HCT116 (cell line): ENCODE data around the gene GALC. TPM values are rescaled to one million over a fixed set of nuclear protein-coding genes. Genes with fewer than 3 reads are reported as not detected.

Experiments
- ATAC-seq: fragments of 200-7000 bp; cut with Tn5 transposase; 2 replicates; pipeline ENCODE4 v1.9.1; 2020; ENCODE audit warnings: mild to moderate bottlenecking, moderate library complexity
- BruUV-seq: library from RNA; stranded (reverse); fragments of 400-500 nt; replicated peaks from 2 replicates; lab custom pipeline; 2021; lab: Mats Ljungman, UMichigan
- CTCF ChIA-PET: fragments of 300-600 bp; sonication (Branson Sonifier 250); formaldehyde crosslinking; loops from one replicate; lab custom pipeline; 2021; ENCODE audit warnings: antibody characterized with exemption; lab: Charles Lee
- POLR2A ChIA-PET: fragments of 300-600, 350-600 bp; sonication (Branson Sonifier 250); formaldehyde crosslinking; loops from one replicate; lab custom pipeline; 2021; ENCODE audit warnings: antibody characterized with exemption; lab: Charles Lee
- RAD21 ChIA-PET, 2 experiments: fragments of 300-600 bp; sonication (Branson Sonifier 250); formaldehyde crosslinking; loops; one replicate each; lab custom pipeline; 2023; ENCODE audit warnings: low total read pairs in 2 of 2; ENCODE audit not compliant: uncharacterized antibody in 2 of 2, unreplicated experiment in 2 of 2, low non-redundant PET in 1 of 2; lab: Charles Lee
- DNase-seq: peaks from one replicate; pipeline ENCODE4 v3.0.0-alpha.2; 2010; ENCODE audit warnings: low read depth, low spot score
- H2AFZ ChIP-seq: fragments of 200-600 bp; shearing (Covaris generic), sonication (generic); 2 replicates; pipeline ENCODE4 v1.6.1; 2017; ENCODE audit warnings: low read depth, mixed run types, mixed read lengths, antibody characterized with exemption, low read length; ENCODE audit not compliant: poor library complexity, severe bottlenecking
- H3K27ac ChIP-seq: 2 replicates; pipeline ENCODE4 v1.5.1; 2012; ENCODE audit warnings: low read depth, low read length
- H3K27me3 ChIP-seq: fragments of 200-600 bp; sonication (generic); 2 replicates; pipeline ENCODE4 v1.6.1; 2016; ENCODE audit warnings: mixed run types, low read length, mixed read lengths; ENCODE audit not compliant: insufficient read depth
- H3K36me3 ChIP-seq, 2 experiments: fragments of 200-500 bp in 1 of 2; fragments of 200-600 bp in 1 of 2; sonication (Bioruptor generic) in 1 of 2; sonication (generic) in 1 of 2; 2 replicates each; pipeline versions ENCODE4 v1.5.1 to v1.6.1; 2014 to 2016; ENCODE audit warnings: low read length in 2 of 2, inconsistent platforms in 1 of 2, mixed read lengths in 1 of 2, mixed run types in 1 of 2; ENCODE audit not compliant: insufficient read depth in 2 of 2, control insufficient read depth in 1 of 2
- H3K4me1 ChIP-seq, 2 experiments: fragments of 200-600 bp in 1 of 2; sonication (generic) in 1 of 2; 2 replicates each; pipeline versions ENCODE4 v1.5.1 to v1.6.1; 2012 to 2017; ENCODE audit warnings: low read length in 2 of 2, inconsistent platforms in 1 of 2, mild to moderate bottlenecking in 1 of 2, mixed read lengths in 1 of 2, mixed run types in 1 of 2, moderate library complexity in 1 of 2; ENCODE audit not compliant: insufficient read depth in 2 of 2, control insufficient read depth in 1 of 2
- H3K4me2 ChIP-seq: fragments of 200-600 bp; sonication (generic); 2 replicates; pipeline ENCODE4 v1.6.1; 2017; ENCODE audit warnings: mixed run types, low read length, mixed read lengths
- H3K4me3 ChIP-seq, 2 experiments: fragments of 200-600 bp in 1 of 2; sonication (generic) in 1 of 2; replicated peaks in 1 of 2; 2 replicates each; pipeline ENCODE4 v1.5.1; 2011 to 2016; ENCODE audit warnings: low read length in 2 of 2, control low read depth in 1 of 2, low read depth in 1 of 2, mild to moderate bottlenecking in 1 of 2, mixed read lengths in 1 of 2, mixed run types in 1 of 2
- H3K79me2 ChIP-seq: fragments of 200-600 bp; sonication (generic); 2 replicates; pipeline ENCODE4 v1.6.1; 2017; ENCODE audit warnings: mild to moderate bottlenecking, mixed run types, low read length, moderate library complexity, mixed read lengths; ENCODE audit not compliant: insufficient read depth
- H3K9ac ChIP-seq: fragments of 200-600 bp; sonication (generic); 2 replicates; pipeline ENCODE4 v1.6.1; 2016; ENCODE audit warnings: low read length, mixed read lengths
- H3K9me2 ChIP-seq: fragments of 200-600 bp; sonication (generic), shearing (Covaris generic); 2 replicates; pipeline ENCODE4 v1.6.1; 2017; ENCODE audit warnings: mixed run types, mild to moderate bottlenecking, moderate library complexity; ENCODE audit not compliant: insufficient read depth
- H3K9me3 ChIP-seq, 2 experiments: fragments of 200-500 bp in 1 of 2; fragments of 200-600 bp in 1 of 2; sonication (Bioruptor generic) in 1 of 2; sonication (generic) in 1 of 2; 2 replicates each; pipeline ENCODE4 v1.6.1; 2014 to 2017; ENCODE audit warnings: low read length in 2 of 2, mixed read lengths in 2 of 2, inconsistent platforms in 1 of 2, low read depth in 1 of 2, mild to moderate bottlenecking in 1 of 2, mixed run types in 1 of 2, moderate library complexity in 1 of 2; ENCODE audit not compliant: control insufficient read depth in 1 of 2, insufficient read depth in 1 of 2
- H4K20me1 ChIP-seq: fragments of 200-600 bp; sonication (generic), shearing (Covaris generic); 2 replicates; pipeline ENCODE4 v1.6.1; 2017; ENCODE audit warnings: mixed run types, mild to moderate bottlenecking, moderate library complexity; ENCODE audit not compliant: insufficient read depth
- CBX3 ChIP-seq: IDR thresholded peaks from 2 replicates; pipeline ENCODE4 v1.6.1; 2012; ENCODE audit warnings: low read depth
- EGR1 ChIP-seq: IDR thresholded peaks from 2 replicates; pipeline ENCODE4 v1.6.1; 2012; ENCODE audit warnings: low read depth
- ELF1 ChIP-seq: IDR thresholded peaks from 2 replicates; pipeline ENCODE4 v1.6.1; 2012; ENCODE audit warnings: low read depth, borderline replicate concordance
- EZH2 ChIP-seq: fragments of 200-600 bp; sonication (generic); IDR thresholded peaks from 2 replicates; pipeline ENCODE4 v1.6.1; 2017; ENCODE audit warnings: antibody characterized with exemption, mixed run types
- EZH2phosphoT487 ChIP-seq: fragments of 200-600 bp; IDR thresholded peaks from 2 replicates; pipeline ENCODE4 v1.6.1; 2018; ENCODE audit warnings: antibody characterized with exemption, borderline replicate concordance
- POLR2A ChIP-seq: IDR thresholded peaks from 2 replicates; pipeline ENCODE4 v1.7.0; 2011; ENCODE audit warnings: borderline replicate concordance; ENCODE audit not compliant: insufficient read depth, insufficient read length; ENCODE audit errors: extremely low read depth
- POLR2AphosphoS5 ChIP-seq: IDR thresholded peaks from 2 replicates; pipeline ENCODE4 v1.6.1; 2011; ENCODE audit warnings: mild to moderate bottlenecking, low read depth, low read length, moderate library complexity
- RAD21 ChIP-seq: IDR thresholded peaks from 2 replicates; pipeline ENCODE4 v1.6.1; 2012; ENCODE audit warnings: low read depth, mild to moderate bottlenecking
- SRF ChIP-seq: IDR thresholded peaks from 2 replicates; pipeline ENCODE4 v1.6.1; 2012; ENCODE audit warnings: low read depth
- TCF7L2 ChIP-seq: IDR thresholded peaks from 2 replicates; pipeline ENCODE4 v1.7.0; 2011; ENCODE audit warnings: borderline replicate concordance, inconsistent platforms; ENCODE audit not compliant: insufficient read depth, insufficient read length; ENCODE audit errors: extremely low read depth
- YY1 ChIP-seq: IDR thresholded peaks from 2 replicates; pipeline ENCODE4 v1.6.1; 2011; ENCODE audit warnings: low read length, low read depth, moderate library complexity, mild to moderate bottlenecking; ENCODE audit not compliant: insufficient replicate concordance; ENCODE audit errors: extremely low read depth
- ZNF274 ChIP-seq: fragments of 200-500 bp; sonication (Bioruptor generic); IDR thresholded peaks from 2 replicates; pipeline ENCODE4 v1.6.1; 2014; ENCODE audit warnings: mild to moderate bottlenecking, low read depth, low read length, inconsistent platforms
- intact Hi-C: fragments of 100-400 bp; cut with micrococcal nuclease; formaldehyde crosslinking; loops from 2 replicates; pipeline ENCODE4 v1.10.0; 2022
- total RNA-seq: library from RNA; stranded (reverse); gene quantifications from one replicate; pipeline ENCODE4 v1.2.1, GENCODE V29; 2021; ENCODE audit not compliant: unreplicated experiment
- TF ChIP-seq, protein P1 (sequence below): IDR thresholded peaks from 2 replicates; pipeline ENCODE4 v1.6.1; 2012
- TF ChIP-seq, protein P2 (sequence below): IDR thresholded peaks from 2 replicates; pipeline ENCODE4 v1.6.1; 2012
- TF ChIP-seq, protein P3 (sequence below): IDR thresholded peaks from 2 replicates; pipeline ENCODE4 v1.6.1; 2011; ENCODE audit warnings: mild to moderate bottlenecking, low read length, moderate library complexity; ENCODE audit not compliant: insufficient replicate concordance; ENCODE audit errors: extremely low read depth

GALC gene
- total RNA-seq, 1 experiment from 2014 or later, result 0.59 TPM

DNA sequence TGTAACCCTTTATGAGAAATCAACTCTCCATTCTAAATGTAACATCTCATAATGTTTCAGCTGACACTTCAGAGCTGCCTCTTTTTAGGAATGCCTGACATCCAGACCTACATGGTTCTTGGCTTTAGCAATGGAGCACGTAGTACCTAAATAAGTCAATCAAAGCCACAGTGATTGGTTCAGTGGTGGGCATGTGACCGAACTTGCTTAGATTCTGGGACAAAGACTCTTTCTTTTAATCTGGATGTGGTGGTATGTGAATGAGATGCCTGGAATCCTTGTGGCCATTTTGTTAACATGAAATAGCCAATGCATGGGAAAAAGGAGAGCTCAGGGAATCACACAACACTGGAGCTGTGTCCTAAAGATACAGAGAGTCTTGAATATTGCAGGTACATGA is 23.8 kb upstream of the GALC start:
- ATAC-seq, result no peak
- Histone ChIP-seq H3K36me3 (no peaks in the 10 kb centered on the region), H3K9me3 (no peaks in the 10 kb centered on the region; a peak in 1 of 4 replicates), H3K4me1 (no peaks in the 10 kb centered on the region), H3K9ac (no peak overlapping the region), H3K4me2 (no peak overlapping the region), H3K4me3 (no peak overlapping the region), H2AFZ (no peak overlapping the region), H3K27me3 (no peaks in the 10 kb centered on the region), H3K27ac (no peak overlapping the region), H3K9me2 (no peaks in the 10 kb centered on the region), H3K79me2 (no peaks in the 10 kb centered on the region), H4K20me1 (no peaks in the 10 kb centered on the region)
- ChIA-PET RAD21 (no interaction called here), POLR2A (no interaction called here), CTCF (no interaction called here)
- intact Hi-C loops, result loop anchor here (10.0 kb wide), 1 partner anchor 418 kb away; no protein-coding TSS in a partner anchor
- BruUV-seq, result no TSS peak
- DNase-seq, result no peak
- no peak for TF ChIP-seq SRF

DNA sequence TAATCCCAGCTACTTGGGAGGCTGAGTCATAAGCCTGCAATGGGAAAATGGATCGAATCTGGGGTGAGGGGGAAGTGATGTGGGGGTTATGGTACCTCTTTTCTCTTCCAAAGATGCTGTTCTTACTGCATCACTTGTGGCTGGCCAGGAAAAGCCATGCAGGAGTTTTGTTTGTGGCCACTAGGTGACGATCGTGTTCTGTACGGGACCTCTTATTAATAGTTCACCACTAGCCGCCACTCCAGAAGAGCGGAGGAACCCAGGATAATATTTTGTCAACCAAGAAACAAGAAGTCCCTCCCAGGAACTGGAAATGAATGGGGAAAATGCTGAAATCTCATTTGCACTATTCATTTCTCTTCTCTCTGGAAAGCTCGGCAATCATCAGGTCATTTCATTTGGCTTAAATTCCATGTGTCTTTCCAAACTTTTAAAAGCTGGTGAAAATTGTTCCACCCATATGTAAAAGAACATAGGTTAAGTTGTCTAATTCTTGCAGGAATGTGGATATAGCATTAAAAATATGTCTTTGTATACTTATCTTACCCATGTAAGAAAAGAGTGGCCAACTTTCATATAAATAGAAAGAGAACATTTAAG is 20.9 kb upstream of the GALC start:
- DNase-seq, result peak; percentile 12
- ChIA-PET CTCF (interaction anchor here (1.0 kb wide), 1 partner anchor 175 kb away, joined by 5 read pairs; no protein-coding TSS in a partner anchor), RAD21 (no interaction called here), POLR2A (no interaction called here)
- Histone ChIP-seq H3K79me2 (no peaks in the 10 kb centered on the region), H3K27me3 (no peaks in the 10 kb centered on the region), H3K9me2 (no peaks in the 10 kb centered on the region), H3K9me3 (no peaks in the 10 kb centered on the region; a peak in 1 of 4 replicates), H3K27ac (no peak overlapping the region), H4K20me1 (no peaks in the 10 kb centered on the region), H3K9ac (no peak overlapping the region), H3K4me3 (no peak overlapping the region), H3K4me1 (no peaks in the 10 kb centered on the region), H2AFZ (no peak overlapping the region), H3K4me2 (no peak overlapping the region), H3K36me3 (no peaks in the 10 kb centered on the region)
- ATAC-seq, result peak; percentile 58; the same call in 1 of the 2 replicates
- intact Hi-C loops, result loop anchor here (10.0 kb wide), 1 partner anchor 421 kb away; no protein-coding TSS in a partner anchor
- no TSS peak for BruUV-seq
- TF ChIP-seq, protein P1, sequence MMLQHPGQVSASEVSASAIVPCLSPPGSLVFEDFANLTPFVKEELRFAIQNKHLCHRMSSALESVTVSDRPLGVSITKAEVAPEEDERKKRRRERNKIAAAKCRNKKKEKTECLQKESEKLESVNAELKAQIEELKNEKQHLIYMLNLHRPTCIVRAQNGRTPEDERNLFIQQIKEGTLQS, result no peak
- TF ChIP-seq EZH2phosphoT487 (no peak), SRF (no peak), POLR2AphosphoS5 (no peak), EZH2 (no peak), YY1 (no peak), EGR1 (no peak), ELF1 (no peak), POLR2A (no peak), CBX3 (no peak), TCF7L2 (no peak), ZNF274 (no peak), RAD21 (peak; percentile 32; the same call in 1 of the 2 replicates)
- TF ChIP-seq, protein P2, sequence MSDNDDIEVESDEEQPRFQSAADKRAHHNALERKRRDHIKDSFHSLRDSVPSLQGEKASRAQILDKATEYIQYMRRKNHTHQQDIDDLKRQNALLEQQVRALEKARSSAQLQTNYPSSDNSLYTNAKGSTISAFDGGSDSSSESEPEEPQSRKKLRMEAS, result no peak
- TF ChIP-seq, protein P3, sequence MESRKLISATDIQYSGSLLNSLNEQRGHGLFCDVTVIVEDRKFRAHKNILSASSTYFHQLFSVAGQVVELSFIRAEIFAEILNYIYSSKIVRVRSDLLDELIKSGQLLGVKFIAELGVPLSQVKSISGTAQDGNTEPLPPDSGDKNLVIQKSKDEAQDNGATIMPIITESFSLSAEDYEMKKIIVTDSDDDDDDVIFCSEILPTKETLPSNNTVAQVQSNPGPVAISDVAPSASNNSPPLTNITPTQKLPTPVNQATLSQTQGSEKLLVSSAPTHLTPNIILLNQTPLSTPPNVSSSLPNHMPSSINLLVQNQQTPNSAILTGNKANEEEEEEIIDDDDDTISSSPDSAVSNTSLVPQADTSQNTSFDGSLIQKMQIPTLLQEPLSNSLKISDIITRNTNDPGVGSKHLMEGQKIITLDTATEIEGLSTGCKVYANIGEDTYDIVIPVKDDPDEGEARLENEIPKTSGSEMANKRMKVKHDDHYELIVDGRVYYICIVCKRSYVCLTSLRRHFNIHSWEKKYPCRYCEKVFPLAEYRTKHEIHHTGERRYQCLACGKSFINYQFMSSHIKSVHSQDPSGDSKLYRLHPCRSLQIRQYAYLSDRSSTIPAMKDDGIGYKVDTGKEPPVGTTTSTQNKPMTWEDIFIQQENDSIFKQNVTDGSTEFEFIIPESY, result no peak
